GM10847 (cell line): ENCODE data around the gene CYFIP1.

Experiments
- POLR2A ChIP-seq: IDR thresholded peaks from 2 replicates; pipeline ENCODE4 v1.6.1; 2011; ENCODE audit not compliant: insufficient read length; ENCODE audit errors: extremely low read depth

Gene CYFIP1

DNA sequence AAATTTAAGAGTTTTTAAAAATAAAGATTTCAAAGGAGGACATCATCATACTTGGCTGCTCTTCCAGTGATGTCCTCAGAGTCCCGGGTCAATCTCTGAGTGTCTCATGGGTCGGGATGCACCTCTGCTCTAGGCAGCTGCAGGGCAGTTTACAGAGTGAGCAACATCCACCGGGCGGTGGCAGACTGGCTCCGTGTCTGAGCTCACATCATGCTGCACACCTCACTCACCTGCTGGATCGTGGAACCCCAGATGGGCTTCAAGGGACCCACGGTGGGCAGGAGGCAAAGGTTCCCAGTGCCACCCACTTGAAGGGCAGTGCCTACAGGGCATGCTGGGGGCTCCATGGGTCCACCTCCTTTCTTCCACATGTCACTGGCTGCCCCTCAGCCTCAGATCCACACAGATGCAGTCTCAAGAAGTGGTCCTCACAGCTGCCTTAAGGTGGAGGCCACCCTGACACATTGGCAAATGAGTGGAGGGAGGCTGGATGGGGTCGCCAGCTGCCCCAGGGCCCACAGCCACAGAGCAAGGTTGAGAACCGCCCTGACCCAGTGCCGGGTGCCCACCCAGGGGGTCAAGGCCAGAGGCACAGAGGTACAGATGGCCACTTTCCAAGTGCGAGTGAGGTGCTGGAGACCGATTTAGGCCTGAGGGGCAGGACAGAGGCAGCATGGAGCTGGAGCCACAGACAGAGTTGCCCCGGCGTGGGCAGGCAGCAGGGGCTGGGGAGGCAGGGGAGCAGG lies 25.2 kb downstream of the CYFIP1 start:
- no peak for TF ChIP-seq POLR2A

DNA sequence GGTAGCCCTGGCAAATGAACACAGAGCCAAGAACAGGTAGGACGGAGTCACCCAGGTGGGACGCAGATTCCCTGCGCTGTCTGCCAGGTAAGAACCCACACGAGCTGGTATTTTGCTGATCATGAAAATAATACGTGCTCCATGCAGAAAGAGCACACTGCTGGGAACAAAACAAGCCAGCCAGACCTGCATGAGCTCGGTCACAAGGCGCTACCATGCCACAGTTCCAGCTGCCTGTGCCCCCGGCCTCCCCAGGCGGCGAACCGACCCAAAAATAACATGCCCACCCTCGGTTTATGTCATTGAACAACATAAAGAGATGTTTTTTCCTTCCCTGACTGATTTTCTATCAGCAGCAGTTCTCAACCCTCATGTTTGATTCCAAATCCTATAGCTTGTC lies 25.8 kb downstream of the CYFIP1 start:
- no peak for TF ChIP-seq POLR2A

DNA sequence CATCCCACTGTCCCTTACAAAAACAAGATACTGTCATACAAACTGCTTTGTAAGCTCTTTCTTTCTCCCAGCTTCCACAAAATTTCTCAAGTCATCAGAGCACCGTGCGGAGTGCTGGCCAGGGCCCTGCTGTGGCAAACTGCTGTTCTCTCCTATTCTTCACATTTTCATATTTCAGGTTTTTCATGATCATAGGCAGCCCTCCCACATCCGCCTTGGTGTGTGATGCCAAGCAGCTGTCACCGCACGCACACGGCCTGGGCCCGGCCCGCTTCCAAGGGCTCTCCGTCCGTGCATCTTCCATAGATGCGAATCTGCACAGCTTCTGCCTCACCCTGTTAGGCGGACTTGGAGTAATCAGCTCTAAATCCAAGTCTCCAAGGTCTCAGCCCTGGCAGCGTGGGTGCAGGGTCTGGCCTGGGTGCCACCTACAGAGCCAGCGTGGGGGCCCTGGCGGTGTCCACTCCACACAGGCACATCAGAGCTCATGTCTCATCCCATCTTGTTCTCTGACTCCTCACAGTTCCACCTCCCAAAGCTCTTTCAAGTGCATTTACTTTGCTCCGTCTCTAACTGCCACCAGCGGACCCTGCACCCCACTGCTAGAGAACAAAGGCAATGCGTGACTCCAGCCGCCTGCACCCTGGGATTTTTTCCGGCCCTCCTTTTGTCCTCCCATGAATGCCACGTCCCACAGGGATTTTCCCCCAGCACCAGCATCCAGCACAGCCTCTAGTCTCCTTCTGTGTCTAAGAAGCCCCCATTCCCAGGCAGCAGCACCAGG lies 27.2 kb downstream of the CYFIP1 start:
- TF ChIP-seq POLR2A: no peak

DNA sequence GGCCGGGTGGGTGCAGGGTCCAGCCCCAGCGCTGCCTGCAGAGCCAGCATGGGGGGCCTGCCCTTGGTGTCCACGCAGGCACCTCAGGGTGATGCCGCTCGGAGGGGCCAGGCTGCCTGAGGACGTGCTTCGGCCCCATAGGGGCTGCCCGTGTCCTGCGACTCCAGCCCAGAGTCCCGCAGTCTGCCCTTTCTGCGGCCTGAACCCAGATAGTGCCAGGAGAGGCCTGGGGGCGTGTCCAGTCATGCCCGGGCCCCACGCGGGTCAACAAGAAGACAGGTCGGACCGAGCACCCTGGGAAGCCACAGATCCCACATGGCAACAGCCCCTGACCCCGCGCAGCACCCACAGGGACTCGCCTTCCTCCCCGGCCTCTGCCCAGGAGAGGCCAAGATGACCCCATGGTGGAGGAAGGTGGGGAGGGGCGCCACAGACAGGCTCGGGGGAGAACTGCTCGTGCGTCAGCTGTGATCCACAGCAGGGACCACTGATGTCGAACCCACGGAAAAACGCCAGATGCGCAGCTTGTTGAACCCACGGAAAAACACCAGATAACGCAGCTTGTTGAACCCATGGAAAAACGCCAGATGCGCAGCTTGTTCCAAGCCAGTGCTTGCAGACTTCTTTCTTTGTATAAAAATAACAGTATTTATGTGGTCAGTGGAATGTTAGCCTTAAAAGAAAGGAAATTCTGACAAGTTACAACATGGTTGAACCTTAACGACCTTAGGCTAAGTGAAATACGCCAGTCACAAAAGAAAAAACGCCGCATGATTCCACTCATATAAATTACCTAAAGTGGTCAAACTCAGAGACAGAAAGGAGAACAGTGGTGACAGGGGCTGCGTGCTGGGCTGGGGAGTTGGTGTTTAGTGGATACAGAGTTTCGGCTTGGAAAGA lies 28.5 kb downstream of the CYFIP1 start:
- no peak for TF ChIP-seq POLR2A

DNA sequence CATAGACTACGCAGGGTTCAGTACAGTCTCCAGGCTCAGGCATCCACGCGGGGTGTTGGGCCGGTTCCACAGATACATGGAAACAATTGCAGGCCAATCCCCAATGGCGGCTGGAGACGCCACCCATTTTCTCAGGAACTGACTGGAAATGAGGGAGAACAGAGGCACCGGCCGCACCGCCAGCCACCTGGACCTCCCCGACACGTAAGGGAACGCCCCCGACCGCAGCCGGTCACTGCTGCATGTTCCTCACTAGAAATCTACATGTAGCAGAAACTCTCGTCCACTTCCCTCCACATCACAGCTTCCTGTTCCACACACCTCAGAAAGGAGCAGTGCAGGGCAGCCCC lies 29.2 kb downstream of the CYFIP1 start:
- TF ChIP-seq POLR2A: no peak

DNA sequence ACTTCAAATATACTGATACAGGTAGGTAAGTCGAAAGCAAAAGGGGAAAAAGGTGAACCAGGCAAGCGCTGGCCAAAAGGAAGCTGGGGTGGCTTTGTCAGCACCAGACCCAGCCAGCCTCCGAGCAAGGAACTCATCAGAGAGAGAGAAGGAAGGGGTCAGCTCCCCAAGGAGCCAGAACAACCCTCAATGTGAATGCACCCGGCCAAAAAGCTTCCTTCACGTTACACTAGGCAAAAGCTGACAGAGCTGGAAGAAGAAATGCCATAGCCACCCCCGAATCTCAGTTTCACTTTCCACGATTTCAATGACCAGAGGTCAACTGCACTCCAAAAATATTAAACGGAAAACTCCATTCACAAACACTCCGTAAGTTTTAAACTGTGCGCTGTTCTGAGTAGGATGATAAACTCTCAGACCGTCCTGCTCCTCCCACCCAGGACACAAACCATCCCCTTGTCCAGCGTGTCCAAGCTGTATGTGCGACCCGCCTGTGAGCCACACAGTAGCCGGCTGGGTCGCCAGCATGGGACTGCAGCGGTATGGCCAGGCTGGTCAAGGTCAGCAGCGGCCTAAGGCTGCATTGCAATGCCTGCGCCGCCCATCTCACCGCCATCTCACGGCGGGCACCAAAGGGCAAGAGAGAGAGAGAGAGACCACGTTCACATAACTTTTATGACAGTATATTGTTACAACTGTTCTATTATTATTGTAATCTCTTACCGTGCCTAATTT lies 29.7 kb downstream of the CYFIP1 start:
- no peak for TF ChIP-seq POLR2A

DNA sequence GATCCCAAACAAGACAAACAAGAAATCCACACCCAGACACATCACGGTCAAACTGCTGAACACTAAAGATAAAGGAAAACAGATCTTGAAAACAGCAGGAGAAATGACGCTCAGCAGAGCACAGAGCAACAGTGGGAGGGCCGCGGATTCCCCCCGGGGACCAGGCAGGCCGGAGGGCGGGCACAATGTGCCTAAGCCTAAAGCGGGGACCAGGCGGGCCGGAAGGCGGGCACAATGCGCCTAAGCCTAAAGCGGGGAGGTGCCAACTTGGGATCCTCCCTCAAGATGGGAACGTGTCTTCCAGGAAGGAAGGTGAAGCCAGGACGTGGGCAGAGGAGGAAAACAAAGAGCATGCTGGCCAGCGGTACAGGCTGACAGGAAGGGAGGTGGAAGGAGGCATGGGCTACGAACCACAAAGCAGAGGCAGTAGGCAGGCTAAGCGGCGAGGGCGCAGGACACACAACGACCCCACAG lies 31.1 kb downstream of the CYFIP1 start:
- TF ChIP-seq POLR2A: no peak

DNA sequence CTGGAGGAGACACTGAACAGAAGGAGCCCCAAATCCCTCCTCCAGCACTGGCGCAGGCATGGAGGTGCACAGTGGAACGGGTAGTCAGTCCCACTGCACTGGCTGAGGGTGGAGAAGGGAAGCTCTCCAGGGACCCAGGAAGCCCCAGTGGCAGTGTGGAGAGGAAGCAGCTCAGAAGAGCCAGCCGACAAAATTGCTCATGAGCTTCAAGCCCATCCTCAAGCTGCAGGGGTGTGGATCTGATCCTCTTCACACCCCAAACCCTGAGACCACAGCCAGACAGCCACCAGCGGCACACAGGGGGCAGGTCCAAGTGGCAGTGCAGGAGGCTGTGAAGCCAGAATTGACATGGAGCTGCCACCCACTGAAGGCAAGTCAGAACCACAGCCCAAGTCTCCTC lies 32.1 kb downstream of the CYFIP1 start:
- no peak for TF ChIP-seq POLR2A

DNA sequence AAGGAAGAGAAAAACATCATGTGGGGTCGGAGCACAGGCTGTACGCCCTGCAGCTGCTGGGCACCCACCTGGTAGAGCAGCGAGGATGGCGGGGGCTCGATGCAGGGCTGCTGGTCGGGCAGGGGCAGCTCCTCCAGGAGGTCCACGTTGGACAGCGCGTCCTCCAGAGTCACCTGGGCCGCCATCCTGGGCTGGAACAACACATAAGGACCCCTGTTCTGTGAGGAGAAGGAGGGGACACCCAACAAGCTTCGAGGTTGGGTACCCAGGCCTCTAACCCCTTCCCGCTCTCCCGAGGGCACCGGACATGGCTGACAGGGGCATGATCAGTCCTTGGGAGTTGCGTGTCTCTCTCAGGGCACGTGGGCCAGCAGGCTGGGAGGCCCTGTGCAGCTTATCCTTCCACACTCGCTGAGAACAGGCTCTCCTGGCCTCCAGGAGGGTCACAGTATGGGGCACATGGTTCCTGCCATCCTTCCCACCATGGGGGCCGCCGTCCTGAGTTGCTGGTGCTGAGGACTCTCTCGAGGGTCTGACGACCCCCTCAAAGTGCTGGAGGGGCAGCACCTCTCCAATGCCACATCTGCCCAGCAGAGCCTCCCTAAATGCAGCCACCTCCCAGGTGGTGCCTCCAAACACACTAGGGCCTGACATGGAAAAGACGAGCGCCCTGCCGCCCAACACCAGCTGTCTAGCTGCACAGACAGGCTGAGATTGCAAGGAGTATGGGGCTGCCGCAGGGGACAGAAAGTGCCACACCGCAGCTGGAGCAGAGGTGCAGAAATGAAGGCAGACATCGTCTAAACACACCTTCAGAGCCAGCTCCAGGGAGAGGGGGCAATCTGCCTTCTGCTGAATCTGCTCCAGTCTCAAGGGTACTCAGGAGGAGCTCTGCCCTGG lies 32.8 kb downstream of the CYFIP1 start:
- no peak for TF ChIP-seq POLR2A

DNA sequence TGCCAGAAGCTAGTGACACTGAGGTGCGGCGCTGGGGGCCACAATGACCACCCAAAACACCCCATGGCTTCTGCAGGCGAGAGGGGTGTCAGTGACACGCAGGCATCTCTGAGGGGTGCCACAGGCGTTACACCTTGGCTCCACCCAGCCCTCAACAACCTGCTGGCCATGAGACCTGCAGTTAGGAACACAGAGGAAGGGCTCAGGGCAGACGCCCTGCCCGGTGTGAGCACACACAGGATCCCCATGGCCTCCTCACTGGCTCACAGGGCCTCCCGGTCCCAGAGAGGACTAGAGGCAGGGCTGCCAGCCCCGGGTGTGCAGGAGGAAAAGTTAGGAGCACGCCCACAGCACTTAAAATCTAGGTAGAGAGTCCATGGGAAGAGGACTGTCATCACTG lies 35.1 kb downstream of the CYFIP1 start:
- no peak for TF ChIP-seq POLR2A

DNA sequence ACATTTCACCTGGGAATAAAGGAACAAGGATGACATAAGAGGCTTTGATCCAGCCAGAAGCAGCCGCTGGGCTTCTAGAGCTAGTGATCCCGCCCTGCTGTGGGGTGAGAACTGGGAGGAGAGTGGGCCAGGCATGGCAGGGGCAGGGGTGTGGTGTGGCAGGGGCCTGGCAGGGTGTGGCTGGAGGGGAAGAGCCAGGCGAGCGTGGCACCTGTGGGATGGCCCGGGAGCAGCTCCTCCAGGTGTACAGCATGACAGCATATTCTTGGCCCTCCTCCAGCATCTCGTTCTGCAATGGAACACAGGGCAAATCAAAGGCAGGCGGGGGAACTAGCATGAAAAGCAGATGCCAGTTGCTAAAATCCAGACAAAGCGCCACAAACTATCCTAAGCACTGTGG lies 35.5 kb downstream of the CYFIP1 start:
- no peak for TF ChIP-seq POLR2A

DNA sequence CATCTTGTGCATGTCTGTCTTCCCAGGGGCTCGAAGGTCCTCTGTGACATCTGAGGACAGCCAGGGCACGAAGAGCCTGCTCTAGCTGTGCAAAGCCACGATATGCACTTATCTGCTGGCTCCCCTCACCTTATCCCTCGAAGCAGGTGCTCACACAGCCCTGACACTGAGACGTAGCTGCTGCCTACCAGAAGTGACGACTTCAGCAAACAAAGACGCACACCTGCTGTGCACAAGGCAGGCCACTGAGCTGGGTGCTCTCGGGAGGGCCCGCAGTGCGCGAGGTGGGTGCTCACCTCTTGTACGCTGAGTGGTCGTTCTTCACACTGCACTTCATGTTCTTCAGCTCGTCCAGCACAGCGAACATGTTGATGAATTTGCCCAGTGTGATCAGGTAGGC lies 37.3 kb downstream of the CYFIP1 start:
- no peak for TF ChIP-seq POLR2A

DNA sequence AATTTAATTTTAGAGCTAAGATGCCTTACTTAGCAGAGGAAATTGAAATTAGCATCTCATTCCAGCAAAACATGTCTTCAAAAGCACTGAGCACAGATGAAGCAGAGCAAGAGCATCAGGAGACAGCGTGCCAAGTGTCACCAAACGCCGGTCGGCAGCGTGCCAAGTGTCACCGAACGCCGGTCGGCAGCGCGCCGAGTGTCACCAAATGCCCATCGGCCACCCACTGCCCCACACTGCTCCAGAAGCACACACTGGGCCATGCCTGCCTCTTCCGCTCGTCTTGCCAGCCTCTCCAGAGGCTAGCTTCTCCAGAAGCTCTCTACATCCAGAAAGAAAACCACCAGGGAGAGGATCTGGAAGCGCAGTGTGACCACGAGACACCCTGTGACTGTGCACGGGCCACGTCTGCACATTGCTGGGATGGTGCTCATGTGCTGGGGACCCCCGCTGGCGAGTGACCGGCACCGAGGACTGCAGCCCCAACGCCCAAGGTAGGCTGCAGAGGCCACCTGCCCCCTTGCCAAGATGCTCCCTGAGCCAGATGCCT lies 37.8 kb downstream of the CYFIP1 start:
- TF ChIP-seq POLR2A: no peak

DNA sequence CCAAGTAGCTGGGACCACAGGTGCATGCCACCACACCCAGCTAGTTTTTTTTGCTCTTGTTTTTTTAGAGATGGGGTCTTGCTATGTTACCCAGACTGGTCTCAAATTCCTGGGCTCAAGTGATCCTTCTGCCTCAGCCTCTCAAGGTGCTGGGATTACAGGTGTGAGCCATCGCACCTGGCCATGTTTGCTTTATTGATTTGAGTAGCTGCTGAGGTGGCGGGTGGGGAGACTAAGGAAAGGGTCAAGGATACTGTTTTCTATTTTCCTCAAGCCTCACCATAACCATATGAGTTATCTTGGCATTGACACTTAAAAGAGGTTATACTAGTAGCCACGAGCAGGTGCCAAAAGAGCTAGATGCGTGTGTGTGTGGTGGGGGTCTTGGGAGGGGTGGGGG lies 39.0 kb downstream of the CYFIP1 start:
- TF ChIP-seq POLR2A: no peak
